NCI-H2081 treated with DMSO at 0.1 percent for 48 hours (cell line): Measurements from ENCODE around the gene DNAL1.

Experiments used
- DNase-seq: peaks from one replicate; lab custom pipeline; 2025; lab: John Stamatoyannopoulos, UW

DNAL1 gene

GRCh38 chr14:73724696-73725095 is 79.9 kb downstream of the DNAL1 start:
- DNase-seq: no peak

DNA sequence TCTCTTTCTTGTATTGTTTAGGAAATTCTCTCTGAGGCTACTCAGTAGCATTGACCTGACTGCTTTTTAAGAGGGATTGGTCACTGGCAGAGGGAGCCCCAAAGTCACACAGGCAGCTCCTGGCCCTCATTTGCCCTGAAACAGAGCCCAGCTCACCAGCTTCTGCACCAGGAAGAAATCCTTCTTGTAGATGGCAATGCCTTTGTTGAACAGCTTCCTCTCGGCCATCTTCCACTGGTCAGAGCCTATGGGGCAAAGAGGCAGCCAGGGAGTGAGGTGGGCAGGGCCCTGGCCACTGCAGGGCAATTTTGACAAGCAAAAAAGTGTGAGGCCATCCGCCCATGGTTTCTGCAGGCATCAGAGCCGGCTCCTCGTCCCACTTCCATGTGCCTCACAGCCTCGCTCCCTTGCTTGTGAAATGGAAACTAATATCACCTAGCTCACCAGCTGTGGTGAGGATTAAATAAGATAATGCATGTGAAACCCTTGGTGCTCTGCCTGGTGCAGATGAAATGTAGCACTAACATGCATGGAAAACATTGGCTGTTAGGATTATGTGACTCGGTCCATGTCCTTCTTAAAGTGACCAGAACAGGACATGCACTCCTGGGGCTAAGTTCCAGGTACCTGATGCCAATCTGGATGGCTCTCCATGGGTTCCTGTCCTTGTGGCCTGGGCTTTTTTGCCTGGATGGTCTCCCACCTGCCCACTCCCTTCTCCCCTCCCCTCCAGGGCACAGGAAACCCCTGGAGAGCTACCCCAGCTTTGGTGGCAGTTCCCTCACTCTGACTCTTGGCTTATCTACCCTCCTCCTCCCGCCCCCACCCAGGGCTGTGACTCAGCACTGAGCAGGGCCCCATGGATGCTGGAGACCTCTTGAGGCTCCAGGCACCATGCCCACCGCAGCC is 80.6 kb downstream of the DNAL1 start:
- DNase-seq: no peak

DNA sequence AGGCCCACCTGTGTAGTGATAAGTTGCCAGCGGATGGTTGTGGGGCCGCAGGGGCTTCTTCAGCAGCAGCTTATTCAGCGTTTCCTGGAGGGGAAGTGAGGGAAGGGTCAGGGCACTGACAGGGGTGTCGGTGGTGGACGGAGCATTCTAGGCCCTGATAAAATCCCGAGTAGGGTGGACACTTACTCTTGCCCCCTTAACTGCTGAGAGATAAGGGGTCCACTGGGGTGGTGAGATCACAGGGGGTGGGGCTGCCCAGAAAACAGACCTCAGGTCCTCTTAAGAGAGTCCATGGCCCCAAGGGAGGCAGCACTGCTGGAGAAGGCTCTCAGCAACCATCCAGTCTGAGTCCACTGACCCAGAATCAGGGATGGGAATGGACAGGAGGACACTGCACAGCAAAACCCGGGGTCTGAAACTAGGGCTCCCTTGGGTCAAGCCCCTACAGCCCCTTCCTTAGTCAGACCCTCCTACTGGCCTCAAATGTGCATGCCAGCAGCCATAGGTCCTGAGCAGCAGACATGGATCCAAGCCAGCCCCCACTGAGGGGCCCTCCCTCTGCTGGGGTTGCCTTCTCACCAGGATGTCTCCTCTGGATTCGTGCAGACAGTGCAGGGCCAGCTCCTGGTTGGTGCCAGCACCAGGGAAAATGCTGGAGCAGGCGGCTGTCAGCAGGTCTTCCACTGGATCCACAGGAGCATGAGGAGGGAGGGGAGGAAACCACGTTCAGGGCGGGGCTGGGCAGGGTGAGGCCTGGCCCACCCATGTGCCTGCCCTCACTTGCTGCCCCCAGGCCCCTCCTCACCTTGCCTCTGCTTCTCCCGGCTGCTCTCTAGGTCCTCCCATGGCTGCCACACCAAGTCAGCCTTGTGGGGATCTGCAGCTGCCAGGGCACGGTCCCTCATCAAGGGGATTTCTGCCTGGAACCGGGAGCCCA is 81.5 kb downstream of the DNAL1 start:
- no peak for DNase-seq

DNA sequence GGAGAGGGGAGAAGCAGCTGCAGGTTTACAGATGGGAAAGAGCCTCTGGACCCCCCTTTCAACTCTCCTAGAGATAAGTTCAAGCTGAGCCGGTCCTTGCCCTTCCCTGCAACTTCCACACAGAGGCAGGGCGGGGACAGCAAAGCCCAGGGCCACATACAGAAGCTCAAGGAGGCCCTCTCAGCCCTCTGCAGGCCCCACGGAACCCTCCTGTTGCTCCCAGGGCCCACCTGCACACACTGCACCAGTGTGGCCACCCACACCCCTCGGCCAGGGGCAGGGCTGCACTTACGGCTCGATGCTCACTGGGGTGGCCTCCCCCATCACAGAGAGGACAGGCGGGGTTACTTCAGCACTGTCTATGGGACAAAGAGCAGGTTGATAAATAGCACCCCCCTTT is 82.4 kb downstream of the DNAL1 start:
- DNase-seq: no peak

- no peak for DNase-seq
These were observed 84.0 kb downstream of the DNAL1 start for GRCh38 chr14:73728717-73729330.

DNA sequence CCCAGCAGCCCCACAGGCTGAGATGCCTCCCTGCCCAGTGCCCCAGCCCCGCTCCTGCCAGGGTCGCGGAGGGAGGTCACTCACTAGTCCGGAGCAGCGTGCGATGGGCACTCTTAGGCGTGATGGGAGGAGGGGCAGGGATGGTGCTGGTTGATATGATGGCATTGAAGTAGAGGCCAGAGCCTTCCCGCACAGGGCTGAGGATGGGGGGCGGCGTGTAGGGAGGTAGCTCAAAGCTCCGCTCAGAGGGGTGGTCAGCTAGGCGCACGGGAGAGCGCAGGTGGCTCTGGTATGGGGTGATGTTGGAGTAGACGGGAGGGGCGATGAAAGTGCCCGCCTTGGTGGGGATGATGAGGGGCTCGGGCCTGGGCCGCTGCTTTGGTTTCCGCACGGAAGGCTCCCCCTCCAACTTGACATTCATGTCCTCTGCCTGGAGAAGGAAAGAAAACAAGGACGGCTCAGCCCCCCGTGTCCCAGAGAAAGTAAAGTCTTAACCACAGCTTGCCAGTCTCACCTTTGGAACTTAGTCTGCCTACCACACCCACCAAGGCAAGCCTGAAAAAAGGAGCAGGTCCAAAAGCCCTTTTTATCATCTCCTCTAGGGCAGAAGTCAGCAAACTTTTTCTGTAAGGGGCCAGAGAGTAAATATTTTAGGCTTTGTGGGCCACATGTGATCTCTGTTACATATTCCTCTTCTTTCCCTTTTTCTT is 84.9 kb downstream of the DNAL1 start:
- no peak for DNase-seq

GRCh38 chr14:73731111-73731510 is 86.3 kb downstream of the DNAL1 start:
- DNase-seq: no peak

DNA sequence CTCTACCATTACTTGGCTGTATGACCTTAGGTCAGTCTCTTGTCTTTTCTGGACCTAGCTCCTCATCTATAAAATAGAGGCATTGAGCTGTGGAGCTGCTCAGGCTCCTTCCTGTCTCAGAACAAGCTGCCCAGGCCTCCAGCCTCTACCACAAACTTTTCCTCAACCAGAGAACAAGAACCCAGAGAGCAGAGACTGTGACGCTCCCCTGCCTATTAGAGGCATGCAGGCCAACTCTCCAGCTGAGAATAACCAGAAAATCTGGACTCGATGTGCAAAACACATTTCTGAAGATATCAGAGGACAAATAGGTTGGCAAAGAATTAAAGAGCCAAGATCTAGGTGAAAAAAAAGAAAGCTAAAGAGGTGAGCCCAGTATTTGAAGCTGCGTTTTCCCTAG is 87.2 kb downstream of the DNAL1 start:
- DNase-seq: no peak

DNA sequence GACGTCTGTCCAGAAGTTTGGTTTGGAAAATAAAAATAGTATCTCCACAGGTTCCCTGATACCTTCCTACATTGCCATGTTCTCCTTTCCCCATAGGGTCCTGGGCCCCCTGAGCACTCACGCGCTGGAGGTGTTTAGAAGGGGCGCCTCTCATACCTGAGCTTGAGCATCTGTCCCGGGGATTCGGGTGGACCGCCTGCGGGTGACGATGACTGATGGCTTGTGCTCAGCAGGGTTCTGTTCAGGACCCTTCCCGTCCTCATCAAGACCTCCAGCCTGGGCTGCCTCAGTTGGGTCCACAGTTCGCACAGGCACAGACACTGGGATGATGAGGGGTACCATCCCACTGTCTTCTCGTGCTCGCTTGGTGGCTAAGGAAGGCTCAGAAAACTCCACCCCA is 92.1 kb downstream of the DNAL1 start:
- no peak for DNase-seq

- no peak for DNase-seq
These were observed 93.9 kb downstream of the DNAL1 start for GRCh38 chr14:73738518-73739173.

- no peak for DNase-seq
These were observed 94.5 kb downstream of the DNAL1 start for GRCh38 chr14:73739174-73739898.

DNA sequence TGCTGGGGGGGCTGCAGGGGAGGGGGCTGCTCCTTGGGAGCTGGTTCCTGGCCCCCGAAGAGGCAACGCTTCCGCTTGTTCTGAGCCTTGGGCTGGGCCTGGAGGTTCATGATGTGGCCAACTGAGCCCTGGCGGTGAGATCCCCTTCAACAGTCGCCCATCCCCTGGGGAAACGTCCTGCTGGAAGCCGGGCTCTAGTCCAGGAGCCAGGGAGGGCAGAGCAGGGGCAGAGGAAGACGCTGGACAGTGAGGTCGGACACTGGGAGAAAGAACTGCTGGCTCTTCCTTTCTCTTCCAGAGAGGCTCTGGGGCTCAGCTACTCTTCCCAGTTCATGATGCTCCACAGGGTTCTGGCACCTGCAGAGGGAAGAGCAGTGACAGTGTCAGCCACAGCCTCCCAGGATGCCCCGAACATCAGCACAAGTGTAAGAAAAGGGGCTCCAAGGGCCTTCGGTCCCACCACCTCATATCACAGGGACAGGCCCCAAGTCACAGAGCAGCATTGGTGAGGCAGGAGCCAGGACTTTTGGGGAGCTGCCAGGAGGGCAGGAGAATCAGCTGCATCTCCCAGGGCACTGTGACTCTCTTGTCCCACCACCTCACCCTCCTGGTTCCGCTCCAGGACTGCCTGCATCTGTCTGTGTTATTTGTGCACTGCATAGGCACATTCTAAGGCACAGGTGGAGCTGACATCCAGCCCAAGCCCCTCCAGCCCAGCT is 95.3 kb downstream of the DNAL1 start:
- no peak for DNase-seq

GRCh38 chr14:73740618-73741326 is 96.0 kb downstream of the DNAL1 start:
- DNase-seq: no peak

GRCh38 chr14:73741386-73741875 is 96.6 kb downstream of the DNAL1 start:
- no peak for DNase-seq

DNA sequence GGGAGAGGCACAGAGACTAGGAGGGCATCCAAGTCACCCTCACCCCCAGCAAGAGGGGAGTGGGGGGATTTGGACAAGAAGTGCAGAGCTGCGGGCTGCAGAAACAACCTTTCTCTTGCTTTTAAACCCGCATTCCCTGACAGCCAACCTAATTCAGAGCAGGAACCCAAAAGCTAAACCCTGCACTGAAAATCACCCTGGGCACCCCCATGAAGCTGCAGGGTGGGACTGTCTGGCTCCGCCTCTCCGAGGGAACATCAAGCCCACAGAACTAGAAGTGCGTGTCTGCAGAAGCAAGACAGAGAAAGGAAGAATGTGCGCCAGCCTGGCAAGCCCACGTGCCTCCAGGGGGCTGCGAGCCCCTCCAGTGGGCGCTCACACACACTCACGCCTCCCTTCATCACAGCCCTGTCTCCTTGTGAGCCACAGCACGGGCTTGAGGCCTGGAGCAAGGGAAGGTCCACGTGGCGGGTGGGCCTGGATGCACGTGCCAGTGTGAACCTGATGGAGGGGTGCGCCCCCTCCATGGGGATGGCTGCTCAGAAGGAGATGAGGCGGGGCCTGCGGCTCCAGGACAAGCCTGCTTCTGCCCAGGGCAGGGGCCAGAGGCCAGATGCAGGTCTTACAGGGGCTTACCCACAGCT is 97.2 kb downstream of the DNAL1 start:
- DNase-seq: no peak

DNA sequence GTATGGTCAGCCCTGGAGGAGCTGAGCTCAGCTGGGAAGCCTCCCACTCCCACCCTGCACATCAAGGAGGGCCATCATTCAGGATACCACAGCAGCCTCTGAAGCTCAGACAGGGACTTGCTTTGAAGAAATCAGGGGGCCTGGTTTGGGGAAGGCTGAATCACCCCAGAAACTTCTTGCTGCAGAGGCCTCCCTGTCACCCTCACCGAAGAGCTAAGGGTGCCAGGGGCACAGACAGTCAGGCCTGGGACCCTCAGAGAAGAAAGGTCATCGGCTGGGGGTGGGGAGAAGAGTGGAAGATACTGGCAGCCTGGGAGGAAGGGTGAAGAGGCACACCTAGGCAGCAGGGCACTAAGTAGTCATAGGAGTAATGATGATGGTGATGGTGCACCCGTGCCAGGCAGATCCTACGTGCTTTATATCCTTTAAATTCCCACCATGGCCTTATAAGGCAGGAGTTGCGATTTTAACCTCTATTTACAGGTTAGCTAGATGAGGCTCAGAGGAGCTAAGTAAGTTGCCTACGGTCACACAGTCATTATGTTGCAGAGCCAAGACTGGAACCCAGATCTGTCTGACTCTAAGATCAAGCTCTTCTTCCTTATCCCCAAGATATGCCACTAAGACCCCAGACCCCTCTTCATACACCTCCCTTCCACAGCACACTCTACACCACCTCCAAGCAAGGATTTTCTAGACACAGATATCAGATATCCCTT is 97.9 kb downstream of the DNAL1 start:
- no peak for DNase-seq

- DNase-seq: no peak
These were observed 98.7 kb downstream of the DNAL1 start for GRCh38 chr14:73743431-73743931.
